NCI-H2107 treated with DMSO at 0.1 percent for 48 hours (cell line): ENCODE data around the gene FAM240A.

Experiments
- DNase-seq: peaks from one replicate; lab custom pipeline; 2025; ENCODE audit not compliant: unreplicated experiment; lab: John Stamatoyannopoulos, UW

The FAM240A gene

GRCh38 chr3:46673151-46674030, 61.1 kb downstream of the FAM240A start:
- no peak for DNase-seq

- no peak for DNase-seq
These were observed 61.9 kb downstream of the FAM240A start for GRCh38 chr3:46674031-46674845.

GRCh38 chr3:46675426-46675825, 63.1 kb downstream of the FAM240A start:
- no peak for DNase-seq
